ENCODE measurements around the gene SPTBN5. TPM values are rescaled to one million over a fixed set of nuclear protein-coding genes. Genes with fewer than 3 reads are reported as not detected.

SPTBN5 gene
- total RNA-seq, 1 donor from 2014 or later = 0.32 TPM

GRCh38 chr15:41921167-41921566 lies 27.3 kb upstream of the SPTBN5 start:
- peaks cover 22% of the 10 kb centered on the region for H3K4me1 Mint-ChIP-seq (ENCODE audit: low read depth, unreplicated experiment)
- no peak overlapping the region for H3K27ac Mint-ChIP-seq (ENCODE audit: unreplicated experiment)
- no peak for DNase-seq
- TF ChIP-seq CTCF (IDR thresholded peaks at IDR 0.05; ENCODE audit: partially characterized antibody, unreplicated experiment) = no peak
- H3K27me3 Mint-ChIP-seq (ENCODE audit: unreplicated experiment) = peaks cover 7% of the 10 kb centered on the region
- H3K9me3 Mint-ChIP-seq (ENCODE audit: unreplicated experiment) = no peaks in the 10 kb centered on the region
- H3K36me3 Mint-ChIP-seq (ENCODE audit: unreplicated experiment) = no peaks in the 10 kb centered on the region
- no peak overlapping the region for H3K4me3 Mint-ChIP-seq (ENCODE audit: unreplicated experiment)

GRCh38 chr15:41919954-41920538 lies 26.2 kb upstream of the SPTBN5 start:
- H3K27ac Mint-ChIP-seq (ENCODE audit: unreplicated experiment) = no peak overlapping the region
- H3K9me3 Mint-ChIP-seq (ENCODE audit: unreplicated experiment) = no peaks in the 10 kb centered on the region
- peaks cover 7% of the 10 kb centered on the region for H3K27me3 Mint-ChIP-seq (ENCODE audit: unreplicated experiment)
- no peak for TF ChIP-seq CTCF (IDR thresholded peaks at IDR 0.05; ENCODE audit: partially characterized antibody, unreplicated experiment)
- H3K36me3 Mint-ChIP-seq (ENCODE audit: unreplicated experiment) = no peaks in the 10 kb centered on the region
- peaks cover 22% of the 10 kb centered on the region for H3K4me1 Mint-ChIP-seq (ENCODE audit: low read depth, unreplicated experiment)
- no peak for DNase-seq
- H3K4me3 Mint-ChIP-seq (ENCODE audit: unreplicated experiment) = peak overlapping the region; percentile 16

GRCh38 chr15:41919201-41919820 lies 25.5 kb upstream of the SPTBN5 start:
- Mint-ChIP-seq H3K36me3 (ENCODE audit: unreplicated experiment) (no peaks in the 10 kb centered on the region), H3K4me3 (ENCODE audit: unreplicated experiment) (peak overlapping the region; percentile 47), H3K4me1 (ENCODE audit: low read depth, unreplicated experiment) (peaks cover 22% of the 10 kb centered on the region), H3K27ac (ENCODE audit: unreplicated experiment) (no peak overlapping the region), H3K27me3 (ENCODE audit: unreplicated experiment) (peaks cover 7% of the 10 kb centered on the region), H3K9me3 (ENCODE audit: unreplicated experiment) (no peaks in the 10 kb centered on the region)
- no peak for DNase-seq
- TF ChIP-seq CTCF (IDR thresholded peaks at IDR 0.05; ENCODE audit: partially characterized antibody, unreplicated experiment) = no peak

GRCh38 chr15:41918506-41919126 lies 24.8 kb upstream of the SPTBN5 start:
- no peak for DNase-seq
- no peak for TF ChIP-seq CTCF (IDR thresholded peaks at IDR 0.05; ENCODE audit: partially characterized antibody, unreplicated experiment)
- Mint-ChIP-seq H3K27ac (ENCODE audit: unreplicated experiment) (no peak overlapping the region), H3K27me3 (ENCODE audit: unreplicated experiment) (peaks cover 7% of the 10 kb centered on the region), H3K4me3 (ENCODE audit: unreplicated experiment) (no peak overlapping the region), H3K4me1 (ENCODE audit: low read depth, unreplicated experiment) (peaks cover 22% of the 10 kb centered on the region), H3K36me3 (ENCODE audit: unreplicated experiment) (no peaks in the 10 kb centered on the region), H3K9me3 (ENCODE audit: unreplicated experiment) (no peaks in the 10 kb centered on the region)
